Bronchial epithelial cell (primary cell): Measurements from ENCODE around the gene OR52I1. TPM values are rescaled to one million over a fixed set of nuclear protein-coding genes. Genes with fewer than 3 reads are reported as not detected.

Experiments
- DNase-seq: peaks from one replicate; pipeline ENCODE4 v3.0.0-alpha.2; 2010; ENCODE audit warnings: low read depth
- FAIRE-seq: peaks from 2 replicates; lab custom pipeline; 2011; peaks lifted over from hg19 to GRCh38; lab: Jason Lieb, UNC
- H3K27me3 ChIP-seq: 2 replicates; pipeline ENCODE4 v1.5.1; 2011; ENCODE audit warnings: low read length; ENCODE audit not compliant: control insufficient read depth, insufficient read depth
- H3K36me3 ChIP-seq: 2 replicates; pipeline ENCODE4 v1.5.1; 2011; ENCODE audit warnings: low read length; ENCODE audit not compliant: control insufficient read depth, insufficient read depth
- H3K4me3 ChIP-seq: 2 replicates; pipeline ENCODE4 v1.5.1; 2011; ENCODE audit warnings: mild to moderate bottlenecking, low read depth, low read length, control low read depth
- CTCF ChIP-seq: IDR thresholded peaks from 2 replicates; pipeline ENCODE4 v1.5.1; 2011; ENCODE audit warnings: mild to moderate bottlenecking, moderate library complexity, low read length, control low read depth, inconsistent platforms; ENCODE audit not compliant: insufficient read depth, severe bottlenecking
- total RNA-seq: library from RNA; depleted of rRNA; stranded (reverse); fragments of >200 nt; gene quantifications from 2 replicates; pipeline ENCODE4 v1.2.1, GENCODE V29; 2014

Gene OR52I1
- total RNA-seq, 1 donor from 2014 or later = not detected

- FAIRE-seq = no peak
- peaks cover 8% of the 10 kb centered on the region for H3K36me3 ChIP-seq
- DNase-seq = peak; percentile 11
- peak overlapping the region; percentile 69 for H3K4me3 ChIP-seq
- H3K27me3 ChIP-seq = no peaks in the 10 kb centered on the region
- TF ChIP-seq CTCF = no peak
Observed at GRCh38 chr11:4606231-4607015, 12.6 kb downstream of the OR52I1 start.

GRCh38 chr11:4607096-4607495 lies 13.3 kb downstream of the OR52I1 start:
- FAIRE-seq = no peak
- Histone ChIP-seq H3K36me3 (peaks cover 3% of the 10 kb centered on the region), H3K27me3 (no peaks in the 10 kb centered on the region), H3K4me3 (peak overlapping the region; percentile 69)
- TF ChIP-seq CTCF = no peak
- peak; percentile 40 for DNase-seq

DNA sequence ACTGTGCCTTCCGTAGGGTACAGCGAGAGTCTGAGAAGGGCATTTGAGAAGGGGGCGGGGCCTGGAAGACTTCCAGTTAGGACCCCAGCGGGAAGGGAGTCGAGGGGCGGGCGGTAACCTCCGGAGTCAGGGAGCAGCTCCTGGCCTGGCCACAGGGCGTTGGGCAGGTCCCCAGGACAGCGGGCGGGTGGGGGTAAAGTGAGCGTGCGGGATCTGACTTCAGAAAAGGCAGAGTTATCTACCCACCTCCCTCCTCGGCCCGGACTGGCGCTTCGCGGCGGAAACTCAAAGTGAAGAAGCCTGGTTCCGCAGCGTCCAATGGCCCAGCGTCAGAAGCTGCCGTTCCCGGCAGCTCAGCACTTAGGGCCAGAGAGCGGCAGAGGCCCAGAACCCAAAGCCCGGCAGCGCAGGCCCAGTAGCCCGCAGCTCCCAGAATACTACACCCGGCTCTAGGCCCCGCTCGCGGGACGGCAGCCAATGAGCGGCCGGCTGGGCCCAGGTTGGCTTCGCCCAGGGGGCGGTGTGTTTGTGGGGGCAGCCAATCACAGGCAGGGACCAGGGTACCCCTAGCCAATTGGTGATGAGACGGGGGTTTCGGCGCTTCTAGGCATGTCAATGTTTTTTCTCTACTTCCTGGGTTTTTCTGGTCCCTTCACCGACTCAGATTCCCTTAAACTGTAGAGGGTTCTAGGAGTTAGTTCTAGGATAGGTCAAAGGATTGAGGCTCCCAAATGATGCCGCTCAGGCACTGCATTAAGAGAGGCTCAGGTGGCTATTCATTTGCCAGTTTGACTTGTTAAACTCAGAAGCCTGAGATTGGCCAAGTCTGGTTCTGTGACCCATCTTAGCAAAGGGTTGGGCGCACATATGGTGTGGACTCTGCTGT lies 14.2 kb downstream of the OR52I1 start, which contains the start of gene TRIM68:
Gene TRIM68 (minus strand): TSS at position 451 of the 886 bp plus-strand sequence. CDS start 2,727 bp downstream, outside the sequence.
- DNase-seq (peak; percentile 87), FAIRE-seq (peak; percentile 58)
- TF ChIP-seq CTCF = no peak
- no peaks in the 10 kb centered on the region for H3K27me3 ChIP-seq
- peaks cover 3% of the 10 kb centered on the region for H3K36me3 ChIP-seq
- peak within 1 kb of the TSS; percentile 69 for H3K4me3 ChIP-seq

- no peaks in the 10 kb centered on the region for H3K27me3 ChIP-seq
- no peaks in the 10 kb centered on the region for H3K36me3 ChIP-seq
- TF ChIP-seq CTCF = no peak
- no peak for FAIRE-seq
- DNase-seq = no peak
- no peak overlapping the region for H3K4me3 ChIP-seq
Observed at GRCh38 chr11:4610258-4610935, 16.6 kb downstream of the OR52I1 start.

DNA sequence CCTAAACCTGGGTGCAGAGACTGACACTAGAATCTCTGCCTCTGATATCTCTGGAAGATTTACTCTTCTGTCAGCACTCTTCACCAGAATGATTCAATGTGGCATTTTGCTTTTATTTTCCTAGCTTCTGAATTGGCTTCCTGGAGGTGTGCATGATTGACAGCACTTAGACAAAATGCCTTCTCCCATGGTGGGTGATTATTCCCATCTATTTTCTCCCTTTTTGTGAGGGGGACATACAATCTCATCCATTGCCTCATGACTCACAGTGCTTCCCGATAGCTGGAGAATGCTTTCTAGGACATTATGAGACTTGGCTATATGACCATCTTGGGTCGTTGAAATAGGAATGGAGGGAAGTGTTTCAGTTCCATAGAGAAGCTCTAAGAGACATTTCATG lies 18.1 kb downstream of the OR52I1 start:
- FAIRE-seq (no peak), DNase-seq (no peak)
- H3K27me3 ChIP-seq = no peaks in the 10 kb centered on the region
- no peaks in the 10 kb centered on the region for H3K36me3 ChIP-seq
- no peak for TF ChIP-seq CTCF
- H3K4me3 ChIP-seq = no peak overlapping the region
